Measurements from ENCODE around the gene INSR. TPM values are rescaled to one million over a fixed set of nuclear protein-coding genes. Genes with fewer than 3 reads are reported as not detected.

The INSR gene
- total RNA-seq, 4 donors from 2014 or later: 70.7 to 165 (median 89.2) TPM

DNA sequence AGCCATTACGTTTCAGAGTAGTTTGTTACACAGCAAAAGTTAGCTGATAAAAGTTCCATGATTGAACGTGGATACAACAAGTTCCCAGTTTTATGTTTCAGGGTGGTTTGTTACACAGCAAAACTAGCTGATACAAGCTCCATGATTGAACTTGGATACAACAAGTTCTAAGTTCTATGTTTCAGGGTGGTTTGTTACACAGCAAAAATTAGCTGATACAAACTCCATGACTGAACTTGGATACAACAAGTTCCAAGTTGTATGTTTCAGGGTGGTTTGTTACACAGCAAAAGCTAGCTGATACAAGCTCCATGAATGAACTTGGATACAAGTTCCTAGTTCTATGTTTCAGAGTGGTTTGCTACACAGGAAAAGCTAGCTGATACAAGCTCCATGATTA lies 47.6 kb downstream of the INSR start:
- intact Hi-C loops (cut with DNase I; ENCODE audit: low total_unique reads): no loop called here
- H3K4me3 ChIP-seq (ENCODE audit: low read depth, poor library complexity, severe bottlenecking): no peak overlapping the region
- DNase-seq (ENCODE audit: low spot score in 2 of 2): no peak
- TF ChIP-seq, protein P1, sequence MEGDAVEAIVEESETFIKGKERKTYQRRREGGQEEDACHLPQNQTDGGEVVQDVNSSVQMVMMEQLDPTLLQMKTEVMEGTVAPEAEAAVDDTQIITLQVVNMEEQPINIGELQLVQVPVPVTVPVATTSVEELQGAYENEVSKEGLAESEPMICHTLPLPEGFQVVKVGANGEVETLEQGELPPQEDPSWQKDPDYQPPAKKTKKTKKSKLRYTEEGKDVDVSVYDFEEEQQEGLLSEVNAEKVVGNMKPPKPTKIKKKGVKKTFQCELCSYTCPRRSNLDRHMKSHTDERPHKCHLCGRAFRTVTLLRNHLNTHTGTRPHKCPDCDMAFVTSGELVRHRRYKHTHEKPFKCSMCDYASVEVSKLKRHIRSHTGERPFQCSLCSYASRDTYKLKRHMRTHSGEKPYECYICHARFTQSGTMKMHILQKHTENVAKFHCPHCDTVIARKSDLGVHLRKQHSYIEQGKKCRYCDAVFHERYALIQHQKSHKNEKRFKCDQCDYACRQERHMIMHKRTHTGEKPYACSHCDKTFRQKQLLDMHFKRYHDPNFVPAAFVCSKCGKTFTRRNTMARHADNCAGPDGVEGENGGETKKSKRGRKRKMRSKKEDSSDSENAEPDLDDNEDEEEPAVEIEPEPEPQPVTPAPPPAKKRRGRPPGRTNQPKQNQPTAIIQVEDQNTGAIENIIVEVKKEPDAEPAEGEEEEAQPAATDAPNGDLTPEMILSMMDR (IDR thresholded peaks at IDR 0.05): no peak
- TF ChIP-seq POLR2A (IDR thresholded peaks at IDR 0.05): no peak
- WGBS, 2 donors: 96 to 98% methylated on average over 2 of the region's 2 CpGs

DNA sequence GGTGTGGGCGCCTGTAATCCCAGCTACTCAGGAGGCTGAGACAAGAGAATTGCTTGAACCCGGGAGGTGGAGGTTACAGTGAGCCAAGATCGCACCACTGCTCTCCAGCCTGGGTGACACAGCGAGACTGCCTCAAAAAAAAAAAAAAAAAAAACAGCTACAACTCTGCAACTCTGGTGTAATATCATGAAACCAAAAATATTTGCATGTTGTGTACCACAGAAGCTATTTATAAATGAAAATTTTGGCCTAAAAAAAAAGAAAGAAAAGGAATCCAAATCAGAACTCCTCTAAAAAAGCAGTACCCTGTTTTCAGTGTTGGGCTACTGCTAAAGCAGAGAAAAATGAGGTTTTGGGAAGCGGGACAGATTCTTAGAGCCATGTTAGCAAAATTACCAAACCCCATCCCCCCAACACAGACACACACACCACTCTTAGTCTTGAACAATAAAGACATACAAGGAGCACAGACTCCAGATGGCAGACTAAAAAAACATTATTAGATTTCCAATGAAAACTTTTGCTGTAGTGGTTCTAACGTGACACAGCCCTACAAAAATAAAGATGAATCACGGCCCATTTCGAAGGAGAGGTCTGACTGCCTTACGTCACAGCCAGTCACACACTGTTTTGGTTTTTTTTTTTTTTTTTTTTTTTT lies 51.5 kb downstream of the INSR start:
- intact Hi-C loops (cut with DNase I; ENCODE audit: low total_unique reads): no loop called here
- WGBS, 2 donors: 42 to 62% methylated on average over 9 of the region's 9 CpGs
- TF ChIP-seq, protein P1 (IDR thresholded peaks at IDR 0.05): no peak
- no peak for TF ChIP-seq POLR2A (IDR thresholded peaks at IDR 0.05)
- H3K4me3 ChIP-seq (ENCODE audit: low read depth, poor library complexity, severe bottlenecking): no peak overlapping the region
- DNase-seq (ENCODE audit: low spot score in 2 of 2): peak in 1 of 2 donors; percentile 37

DNA sequence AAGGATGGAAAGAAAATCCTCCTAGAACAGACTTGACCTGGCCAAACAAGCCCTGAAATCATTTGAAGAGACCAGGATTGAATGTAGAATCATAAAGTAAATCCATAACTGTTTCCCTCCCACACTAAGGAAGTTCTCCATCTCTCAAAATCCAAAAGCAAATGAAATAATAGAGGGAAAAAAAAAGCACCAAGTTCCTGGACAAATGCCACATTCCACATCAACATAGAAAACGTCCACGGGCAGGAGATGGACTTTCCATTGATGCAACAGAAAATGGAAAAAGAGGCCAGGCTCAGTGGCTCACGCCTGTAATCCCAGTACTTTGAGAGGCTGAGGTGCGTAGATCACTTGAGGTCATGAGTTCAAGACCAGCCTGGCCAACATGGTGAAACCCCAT lies 56.2 kb downstream of the INSR start:
- DNase-seq (ENCODE audit: low spot score in 2 of 2): no peak
- intact Hi-C loops (cut with DNase I; ENCODE audit: low total_unique reads): no loop called here
- H3K4me3 ChIP-seq (ENCODE audit: low read depth, poor library complexity, severe bottlenecking): no peak overlapping the region
- WGBS, 2 donors: 55 to 58% methylated on average over 4 of the region's 4 CpGs
- TF ChIP-seq POLR2A (IDR thresholded peaks at IDR 0.05): no peak
- TF ChIP-seq, protein P1 (IDR thresholded peaks at IDR 0.05): no peak

DNA sequence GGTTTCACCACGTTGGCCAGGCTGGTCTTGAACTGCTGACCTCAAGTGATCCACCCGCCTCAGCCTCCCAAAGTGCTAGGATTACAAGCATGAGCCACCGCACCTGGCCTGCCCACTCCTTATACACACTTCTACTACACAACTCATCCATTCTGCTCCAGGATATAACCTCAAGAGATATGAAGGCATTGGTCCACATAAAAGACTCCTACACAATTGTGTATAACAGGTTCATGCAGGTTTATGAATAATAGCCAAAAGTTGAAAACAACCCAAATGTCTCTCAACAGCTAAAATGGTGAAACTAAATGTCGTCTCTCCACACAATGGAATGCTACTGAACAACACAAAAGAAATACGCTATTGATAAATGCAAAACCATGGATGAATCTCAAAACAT lies 58.1 kb downstream of the INSR start:
- intact Hi-C loops (cut with DNase I; ENCODE audit: low total_unique reads): no loop called here
- H3K4me3 ChIP-seq (ENCODE audit: low read depth, poor library complexity, severe bottlenecking): no peak overlapping the region
- TF ChIP-seq, protein P1 (IDR thresholded peaks at IDR 0.05): no peak
- no peak for TF ChIP-seq POLR2A (IDR thresholded peaks at IDR 0.05)
- 44 to 52% methylated on average over 5 of the region's 5 CpGs for WGBS, 2 donors
- no peak for DNase-seq (ENCODE audit: low spot score in 2 of 2)

DNA sequence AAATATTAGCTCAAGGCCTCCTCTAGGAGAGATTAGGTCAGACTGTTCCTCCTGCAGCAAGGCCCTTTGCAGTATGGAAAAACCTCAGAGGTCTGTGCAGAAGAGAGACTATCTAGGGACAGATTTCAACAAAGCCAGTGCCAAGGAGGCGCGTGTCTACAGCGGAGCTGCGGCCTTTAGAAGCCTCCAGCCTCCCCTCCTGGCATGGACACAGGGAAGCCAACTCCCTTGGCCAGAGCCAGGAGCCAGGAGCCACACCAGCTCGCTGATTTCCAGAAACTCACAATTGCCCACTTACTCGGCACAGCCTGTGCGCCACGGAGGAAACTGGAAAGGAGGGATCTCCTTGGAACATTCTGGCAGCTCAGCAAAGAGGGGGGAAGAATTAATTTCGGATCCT lies 63.4 kb downstream of the INSR start:
- TF ChIP-seq, protein P1 (IDR thresholded peaks at IDR 0.05): no peak
- no peak for TF ChIP-seq POLR2A (IDR thresholded peaks at IDR 0.05)
- no peak overlapping the region for H3K4me3 ChIP-seq (ENCODE audit: low read depth, poor library complexity, severe bottlenecking)
- 33 to 42% methylated on average over 9 of the region's 9 CpGs for WGBS, 2 donors
- peak; percentile 39 to 88 for DNase-seq (ENCODE audit: low spot score in 2 of 2)
- intact Hi-C loops (cut with DNase I; ENCODE audit: low total_unique reads): no loop called here

DNA sequence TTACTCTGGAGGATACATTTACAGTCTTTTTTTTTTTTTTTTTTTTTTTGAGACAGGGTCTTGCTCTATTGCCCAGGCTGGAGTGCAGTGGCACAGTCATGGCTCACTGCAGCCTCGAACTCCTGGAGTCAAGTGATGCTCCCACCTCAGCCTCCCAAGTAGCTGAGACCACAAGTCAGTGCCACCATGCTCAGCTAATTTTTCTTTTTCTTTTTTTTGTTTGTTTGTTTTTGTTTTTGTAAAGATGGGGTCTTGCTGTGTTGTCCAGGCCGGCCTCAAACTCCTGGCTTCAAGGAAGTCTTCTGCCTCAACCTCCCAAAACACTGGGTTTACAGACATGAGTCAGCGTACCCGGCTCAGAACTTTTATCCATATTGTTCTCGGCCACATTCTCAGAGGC lies 64.5 kb downstream of the INSR start:
- TF ChIP-seq, protein P1 (IDR thresholded peaks at IDR 0.05): no peak
- no peak for TF ChIP-seq POLR2A (IDR thresholded peaks at IDR 0.05)
- intact Hi-C loops (cut with DNase I; ENCODE audit: low total_unique reads): no loop called here
- no peak overlapping the region for H3K4me3 ChIP-seq (ENCODE audit: low read depth, poor library complexity, severe bottlenecking)

More for the DNA sequence above, 64.5 kb downstream of the INSR start:
- WGBS, 2 donors: 90 to 96% methylated on average over 5 of the region's 5 CpGs
- no peak for DNase-seq (ENCODE audit: low spot score in 2 of 2)
